Stimulated activated naive CD8-positive, alpha-beta T cell treated with anti-CD3 and anti-CD28 coated beads, Interleukin-15, Interleukin-2, amounts not matched to agents 100 ng/mL and 50 ng/mL, for 24 hours (primary cell): ENCODE data around the gene ROGDI.

Source experiments
- H3K27ac Mint-ChIP-seq: one replicate; pipeline ENCODE4 v1.8.0; 2021; ENCODE audit warnings: mild to moderate bottlenecking, mixed read lengths
- H3K27me3 Mint-ChIP-seq: one replicate; pipeline ENCODE4 v1.8.0; 2021; ENCODE audit warnings: mixed read lengths
- H3K36me3 Mint-ChIP-seq: one replicate; pipeline ENCODE4 v1.8.0; 2021; ENCODE audit warnings: low read depth, mixed read lengths
- H3K4me1 Mint-ChIP-seq: one replicate; pipeline ENCODE4 v1.8.0; 2021; ENCODE audit warnings: low read depth, mixed read lengths
- H3K4me3 Mint-ChIP-seq: one replicate; pipeline ENCODE4 v1.8.0; 2021; ENCODE audit warnings: mild to moderate bottlenecking, mixed read lengths
- H3K9me3 Mint-ChIP-seq: one replicate; pipeline ENCODE4 v1.8.0; 2021; ENCODE audit warnings: mixed read lengths

ROGDI gene

GRCh38 chr16:4828567-4829321 is 26.3 kb upstream of the ROGDI start:
- Mint-ChIP-seq H3K27ac (no peak overlapping the region), H3K9me3 (no peaks in the 10 kb centered on the region), H3K36me3 (peaks cover 63% of the 10 kb centered on the region), H3K4me3 (no peak overlapping the region), H3K27me3 (no peaks in the 10 kb centered on the region), H3K4me1 (peaks cover 11% of the 10 kb centered on the region)

GRCh38 chr16:4826980-4827379 is 24.5 kb upstream of the ROGDI start:
- Mint-ChIP-seq H3K27ac (no peak overlapping the region), H3K4me3 (no peak overlapping the region), H3K9me3 (no peaks in the 10 kb centered on the region), H3K36me3 (peaks cover 63% of the 10 kb centered on the region), H3K4me1 (no peaks in the 10 kb centered on the region), H3K27me3 (no peaks in the 10 kb centered on the region)

GRCh38 chr16:4826526-4826925 is 24.1 kb upstream of the ROGDI start:
- H3K9me3 Mint-ChIP-seq = no peaks in the 10 kb centered on the region
- peaks cover 65% of the 10 kb centered on the region for H3K36me3 Mint-ChIP-seq
- H3K27me3 Mint-ChIP-seq = no peaks in the 10 kb centered on the region
- no peak overlapping the region for H3K4me3 Mint-ChIP-seq
- H3K4me1 Mint-ChIP-seq = no peaks in the 10 kb centered on the region
- H3K27ac Mint-ChIP-seq = no peak overlapping the region

GRCh38 chr16:4825196-4825595 is 22.8 kb upstream of the ROGDI start:
- Mint-ChIP-seq H3K4me3 (no peak overlapping the region), H3K27ac (no peak overlapping the region), H3K36me3 (peaks cover 65% of the 10 kb centered on the region), H3K27me3 (no peaks in the 10 kb centered on the region), H3K4me1 (no peaks in the 10 kb centered on the region), H3K9me3 (no peaks in the 10 kb centered on the region)

- no peaks in the 10 kb centered on the region for H3K4me1 Mint-ChIP-seq
- H3K4me3 Mint-ChIP-seq = no peak overlapping the region
- H3K36me3 Mint-ChIP-seq = peaks cover 64% of the 10 kb centered on the region
- H3K27ac Mint-ChIP-seq = no peak overlapping the region
- H3K9me3 Mint-ChIP-seq = no peaks in the 10 kb centered on the region
- no peaks in the 10 kb centered on the region for H3K27me3 Mint-ChIP-seq
These were observed 18.2 kb upstream of the ROGDI start for GRCh38 chr16:4820652-4821051.

GRCh38 chr16:4814542-4815173 is 12.2 kb upstream of the ROGDI start:
- no peak overlapping the region for H3K4me3 Mint-ChIP-seq
- H3K36me3 Mint-ChIP-seq = peaks cover 63% of the 10 kb centered on the region
- no peaks in the 10 kb centered on the region for H3K9me3 Mint-ChIP-seq
- no peak overlapping the region for H3K27ac Mint-ChIP-seq
- no peaks in the 10 kb centered on the region for H3K4me1 Mint-ChIP-seq
- no peaks in the 10 kb centered on the region for H3K27me3 Mint-ChIP-seq

GRCh38 chr16:4814046-4814445 is 11.6 kb upstream of the ROGDI start:
- Mint-ChIP-seq H3K27ac (no peak overlapping the region), H3K4me3 (no peak overlapping the region), H3K4me1 (no peaks in the 10 kb centered on the region), H3K36me3 (peaks cover 64% of the 10 kb centered on the region), H3K27me3 (no peaks in the 10 kb centered on the region), H3K9me3 (no peaks in the 10 kb centered on the region)

GRCh38 chr16:4813251-4814003 is 11.0 kb upstream of the ROGDI start:
- no peak overlapping the region for H3K4me3 Mint-ChIP-seq
- no peaks in the 10 kb centered on the region for H3K4me1 Mint-ChIP-seq
- H3K27ac Mint-ChIP-seq = no peak overlapping the region
- no peaks in the 10 kb centered on the region for H3K27me3 Mint-ChIP-seq
- peaks cover 59% of the 10 kb centered on the region for H3K36me3 Mint-ChIP-seq
- H3K9me3 Mint-ChIP-seq = no peaks in the 10 kb centered on the region

- Mint-ChIP-seq H3K9me3 (no peaks in the 10 kb centered on the region), H3K27ac (no peak overlapping the region), H3K4me1 (no peaks in the 10 kb centered on the region), H3K4me3 (no peak overlapping the region), H3K27me3 (no peaks in the 10 kb centered on the region), H3K36me3 (peaks cover 62% of the 10 kb centered on the region)
These were observed 9.3 kb upstream of the ROGDI start for GRCh38 chr16:4811773-4812172.

- Mint-ChIP-seq H3K4me3 (no peak overlapping the region), H3K9me3 (no peaks in the 10 kb centered on the region), H3K4me1 (no peaks in the 10 kb centered on the region), H3K36me3 (peaks cover 58% of the 10 kb centered on the region), H3K27me3 (no peaks in the 10 kb centered on the region), H3K27ac (no peak overlapping the region)
These were observed 8.8 kb upstream of the ROGDI start for GRCh38 chr16:4811242-4811641.

GRCh38 chr16:4806280-4806679 is 3.8 kb upstream of the ROGDI start:
- H3K4me3 Mint-ChIP-seq = no peak overlapping the region
- peaks cover 36% of the 10 kb centered on the region for H3K36me3 Mint-ChIP-seq

GRCh38 chr16:4805231-4805630 is 2.8 kb upstream of the ROGDI start:
- Mint-ChIP-seq H3K27me3 (no peaks in the 10 kb centered on the region), H3K4me3 (no peak overlapping the region), H3K36me3 (peaks cover 30% of the 10 kb centered on the region), H3K27ac (no peak overlapping the region), H3K4me1 (peaks cover 16% of the 10 kb centered on the region), H3K9me3 (no peaks in the 10 kb centered on the region)

More at GRCh38 chr16:4806280-4806679, 3.8 kb upstream of the ROGDI start:
- Mint-ChIP-seq H3K27ac (no peak overlapping the region), H3K4me1 (peaks cover 11% of the 10 kb centered on the region), H3K27me3 (no peaks in the 10 kb centered on the region), H3K9me3 (no peaks in the 10 kb centered on the region)

GRCh38 chr16:4803898-4804762 is 1.7 kb upstream of the ROGDI start:
- Mint-ChIP-seq H3K27ac (no peak overlapping the region), H3K36me3 (peaks cover 24% of the 10 kb centered on the region), H3K4me1 (peaks cover 16% of the 10 kb centered on the region), H3K9me3 (no peaks in the 10 kb centered on the region), H3K4me3 (no peak overlapping the region), H3K27me3 (no peaks in the 10 kb centered on the region)

- H3K36me3 Mint-ChIP-seq = peaks cover 24% of the 10 kb centered on the region
- H3K9me3 Mint-ChIP-seq = no peaks in the 10 kb centered on the region
- no peaks in the 10 kb centered on the region for H3K27me3 Mint-ChIP-seq
- H3K27ac Mint-ChIP-seq = no peak overlapping the region
- H3K4me3 Mint-ChIP-seq = peak overlapping the region; percentile 74
- peaks cover 16% of the 10 kb centered on the region for H3K4me1 Mint-ChIP-seq
These were observed 990 bp upstream of the ROGDI start for GRCh38 chr16:4803401-4803844.
